ENCODE measurements around the gene MRPL43. TPM values are rescaled to one million over a fixed set of nuclear protein-coding genes. Genes with fewer than 3 reads are reported as not detected.

Gene MRPL43
- polyA plus RNA-seq, 3 donors, result 94.5 to 105 (median 100) TPM

- no peak for DNase-seq (ENCODE audit: extremely low read depth in 1 of 11, low read depth in 9 of 11, low spot score in 4 of 11)
Observed at GRCh38 chr10:100962351-100963080, 24.8 kb downstream of the MRPL43 start.

GRCh38 chr10:100960251-100960650 is 27.0 kb downstream of the MRPL43 start:
- no peak for DNase-seq (ENCODE audit: extremely low read depth in 1 of 11, low read depth in 9 of 11, low spot score in 4 of 11)

- DNase-seq (ENCODE audit: extremely low read depth in 1 of 11, low read depth in 9 of 11, low spot score in 4 of 11), result no peak
Observed at GRCh38 chr10:100948916-100949315, 38.4 kb downstream of the MRPL43 start.

GRCh38 chr10:100945754-100946153 is 41.5 kb downstream of the MRPL43 start:
- DNase-seq (ENCODE audit: extremely low read depth in 1 of 11, low read depth in 9 of 11, low spot score in 4 of 11), result no peak

GRCh38 chr10:100943508-100943907 is 43.8 kb downstream of the MRPL43 start:
- DNase-seq (ENCODE audit: extremely low read depth in 1 of 11, low read depth in 9 of 11, low spot score in 4 of 11), result no peak

- no peak for DNase-seq (ENCODE audit: extremely low read depth in 1 of 11, low read depth in 9 of 11, low spot score in 4 of 11)
Observed at GRCh38 chr10:100942229-100942628, 45.1 kb downstream of the MRPL43 start.

- DNase-seq (ENCODE audit: extremely low read depth in 1 of 11, low read depth in 9 of 11, low spot score in 4 of 11), result no peak
Observed at GRCh38 chr10:100939763-100940344, 47.4 kb downstream of the MRPL43 start.

Other genes starting within 250 kb of the MRPL43 start
- gene PAX2, start 241.9 kb downstream of the MRPL43 start, polyA plus RNA-seq (ENCODE audit: insufficient read length in 3 of 3), result 100 to 1,000 TPM; 174 to 255 (median 188) TPM
- gene SLF2, start 74.5 kb downstream of the MRPL43 start, polyA plus RNA-seq (ENCODE audit: insufficient read length in 3 of 3), result 10 to 100 TPM; 33.4 to 45.6 (median 36.9) TPM
- gene SEMA4G, start 18.0 kb downstream of the MRPL43 start, polyA plus RNA-seq (ENCODE audit: insufficient read length in 3 of 3), result 10 to 100 TPM; 49.8 to 52.7 (median 50.3) TPM
- 10 to 100 TPM; 13.4 to 17.1 (median 16.1) TPM for gene TWNK, start within 50 bp of the MRPL43 start, polyA plus RNA-seq (ENCODE audit: insufficient read length in 3 of 3)
- gene LZTS2, start 12.3 kb upstream of the MRPL43 start, polyA plus RNA-seq (ENCODE audit: insufficient read length in 3 of 3), result 10 to 100 TPM; 45.4 to 72.3 (median 70.8) TPM
- 1 to 10 TPM; 2.3 to 4.3 (median 3.8) TPM for gene PDZD7, start 43.6 kb upstream of the MRPL43 start, polyA plus RNA-seq (ENCODE audit: insufficient read length in 3 of 3)
- 10 to 100 TPM; 22.4 to 36.1 (median 24.2) TPM for gene SFXN3, start 43.7 kb upstream of the MRPL43 start, polyA plus RNA-seq (ENCODE audit: insufficient read length in 3 of 3)
- gene KAZALD1, start 74.5 kb upstream of the MRPL43 start, polyA plus RNA-seq (ENCODE audit: insufficient read length in 3 of 3), result 10 to 100 TPM in 1 of 3 donors, 1 to 10 TPM in 2; 8.0 to 12.7 (median 10.0) TPM
- gene TLX1, start 143.8 kb upstream of the MRPL43 start, polyA plus RNA-seq (ENCODE audit: insufficient read length in 3 of 3), result under 1 TPM in 2 of 3 donors, not detected in 1; 0.09 TPM
- under 1 TPM in 1 of 3 donors, not detected in 2; 0.03 TPM for gene LBX1, start 242.0 kb upstream of the MRPL43 start, polyA plus RNA-seq (ENCODE audit: insufficient read length in 3 of 3)